Activated CD8-positive, alpha-beta memory T cell treated with anti-CD3 and anti-CD28 coated beads, Interleukin-2, amount 50 U/mL, for 24 hours (primary cell): ENCODE data around the gene DIDO1.

Experiments
- DNase-seq: peaks from one replicate; pipeline ENCODE4 v3.0.0-alpha.2; 2020; ENCODE audit errors: extremely low read depth

Gene DIDO1

DNA sequence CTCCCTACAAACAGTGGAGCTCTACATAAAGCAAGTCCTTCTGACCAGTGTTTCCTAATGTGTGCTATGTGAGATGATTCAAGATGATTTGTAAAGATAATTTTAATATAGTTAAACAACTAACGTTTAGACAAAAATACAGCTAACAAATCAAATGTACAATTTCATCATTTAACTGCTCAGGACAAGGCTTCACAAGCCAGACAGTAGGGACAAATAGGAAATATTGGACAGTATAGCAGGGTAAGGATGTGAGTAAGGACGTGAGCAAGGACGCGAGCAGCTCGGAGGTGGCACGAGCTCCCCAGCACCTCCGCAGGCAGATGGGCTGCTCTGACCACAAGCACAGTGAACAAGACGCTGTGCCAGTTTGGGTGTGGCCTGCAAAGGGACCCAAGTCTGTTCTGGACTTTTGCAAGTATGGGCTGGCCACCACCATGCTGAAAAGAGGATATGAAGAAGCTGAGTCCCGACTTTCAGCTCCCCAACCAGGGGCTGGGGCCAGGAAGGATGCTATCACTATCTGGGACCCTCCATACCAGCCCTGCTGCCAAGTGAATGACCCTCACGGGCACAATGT is 14.5 kb downstream of the DIDO1 start:
- no peak for DNase-seq

DNA sequence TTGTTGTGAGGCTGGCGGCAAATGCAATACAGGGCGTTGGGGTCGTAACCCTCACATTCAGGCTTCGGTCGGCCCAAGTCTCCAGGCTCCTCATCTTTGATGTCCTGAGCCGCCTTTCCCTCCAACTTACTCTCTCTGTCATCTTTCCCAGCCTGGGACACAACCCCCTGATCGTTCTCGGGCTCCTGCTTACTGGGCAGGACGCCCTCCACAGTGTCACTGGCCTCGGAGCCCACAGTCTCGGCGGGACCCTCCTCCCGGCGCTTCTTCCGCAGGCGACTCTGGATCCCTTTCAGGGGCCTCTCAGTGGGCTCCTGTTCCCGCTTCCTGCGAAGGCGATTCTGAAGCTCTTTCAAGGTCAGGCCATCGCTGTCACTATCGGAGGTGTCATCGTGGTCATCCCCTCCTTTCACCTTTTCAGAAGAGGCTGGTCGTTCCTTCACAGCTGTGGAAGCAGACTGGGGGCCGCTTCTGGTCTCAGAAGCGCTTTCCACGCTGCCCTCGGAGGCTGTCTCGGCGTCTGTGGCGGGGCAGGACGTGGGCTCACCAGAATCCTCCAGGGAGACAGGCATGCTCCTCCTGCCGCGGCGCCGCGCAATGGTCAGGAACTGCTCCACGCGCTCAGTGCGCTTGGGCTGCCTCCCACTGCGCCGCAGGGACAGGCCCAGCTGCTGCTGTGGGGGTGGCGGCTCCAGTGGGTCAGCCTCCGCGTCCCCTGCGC is 15.4 kb downstream of the DIDO1 start:
- DNase-seq = no peak

DNA sequence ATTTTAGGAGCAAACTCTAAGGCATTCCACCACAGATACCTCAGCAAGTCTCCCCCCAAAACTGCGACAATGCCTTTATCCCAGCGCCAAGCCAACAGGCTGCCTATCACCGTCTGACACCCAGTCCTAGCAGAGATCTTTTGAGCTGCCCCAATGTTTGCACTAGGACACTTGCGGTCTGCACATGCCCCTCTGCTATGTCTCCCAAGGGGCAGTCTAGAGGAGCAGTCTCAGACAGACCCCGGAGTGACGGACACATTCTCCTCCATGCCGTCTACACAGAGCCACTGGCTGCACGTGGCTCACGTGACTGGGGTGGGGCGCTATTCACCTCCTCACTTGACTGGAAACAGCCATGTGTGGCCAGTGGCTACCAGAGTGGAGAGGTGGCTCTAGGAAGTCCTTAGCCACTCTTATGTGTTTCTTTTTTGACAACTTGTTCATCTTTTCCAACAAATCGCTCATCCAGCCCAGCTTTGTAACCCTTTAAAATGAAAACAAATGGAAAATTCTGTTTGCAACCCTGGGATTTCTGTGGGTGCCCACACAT is 16.0 kb downstream of the DIDO1 start:
- DNase-seq = no peak

DNA sequence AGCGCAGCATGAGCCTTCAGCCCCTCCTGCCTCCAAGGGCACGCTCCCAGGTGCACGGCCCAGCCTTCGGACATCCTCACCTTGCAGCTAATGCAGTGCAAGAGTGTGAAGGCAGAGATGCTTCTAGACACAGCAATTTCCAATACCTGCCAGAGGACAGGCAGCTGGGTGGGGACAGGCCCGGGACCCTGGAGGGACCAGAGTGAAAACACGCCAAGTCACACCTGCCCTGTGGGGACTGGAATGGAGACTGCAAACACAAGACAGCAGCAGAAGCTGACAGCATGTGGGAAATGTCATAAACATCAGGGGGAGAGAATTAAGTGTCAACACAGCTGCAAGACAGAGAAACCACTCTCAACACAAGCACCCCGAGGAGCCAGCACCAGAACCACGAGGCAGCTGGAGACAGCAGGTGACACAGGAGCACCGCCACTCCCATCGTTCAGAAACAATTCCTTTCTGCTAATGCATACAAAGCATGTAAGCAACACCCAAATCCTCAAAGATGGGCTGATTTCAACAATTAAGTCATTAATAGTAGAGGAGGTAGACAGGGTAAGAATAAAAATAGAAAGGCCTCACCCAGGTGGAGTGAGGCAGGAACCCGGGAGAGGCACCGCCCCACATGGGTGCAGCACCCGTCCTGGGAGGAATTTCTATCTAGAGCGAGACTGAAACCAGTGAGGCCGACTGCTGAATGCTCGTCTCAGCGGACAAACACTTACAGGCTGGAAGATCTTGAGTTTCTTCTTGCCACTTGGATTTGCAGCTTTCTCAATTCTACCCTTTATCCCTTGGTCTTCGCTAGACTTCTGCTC is 17.1 kb downstream of the DIDO1 start:
- DNase-seq = no peak

DNA sequence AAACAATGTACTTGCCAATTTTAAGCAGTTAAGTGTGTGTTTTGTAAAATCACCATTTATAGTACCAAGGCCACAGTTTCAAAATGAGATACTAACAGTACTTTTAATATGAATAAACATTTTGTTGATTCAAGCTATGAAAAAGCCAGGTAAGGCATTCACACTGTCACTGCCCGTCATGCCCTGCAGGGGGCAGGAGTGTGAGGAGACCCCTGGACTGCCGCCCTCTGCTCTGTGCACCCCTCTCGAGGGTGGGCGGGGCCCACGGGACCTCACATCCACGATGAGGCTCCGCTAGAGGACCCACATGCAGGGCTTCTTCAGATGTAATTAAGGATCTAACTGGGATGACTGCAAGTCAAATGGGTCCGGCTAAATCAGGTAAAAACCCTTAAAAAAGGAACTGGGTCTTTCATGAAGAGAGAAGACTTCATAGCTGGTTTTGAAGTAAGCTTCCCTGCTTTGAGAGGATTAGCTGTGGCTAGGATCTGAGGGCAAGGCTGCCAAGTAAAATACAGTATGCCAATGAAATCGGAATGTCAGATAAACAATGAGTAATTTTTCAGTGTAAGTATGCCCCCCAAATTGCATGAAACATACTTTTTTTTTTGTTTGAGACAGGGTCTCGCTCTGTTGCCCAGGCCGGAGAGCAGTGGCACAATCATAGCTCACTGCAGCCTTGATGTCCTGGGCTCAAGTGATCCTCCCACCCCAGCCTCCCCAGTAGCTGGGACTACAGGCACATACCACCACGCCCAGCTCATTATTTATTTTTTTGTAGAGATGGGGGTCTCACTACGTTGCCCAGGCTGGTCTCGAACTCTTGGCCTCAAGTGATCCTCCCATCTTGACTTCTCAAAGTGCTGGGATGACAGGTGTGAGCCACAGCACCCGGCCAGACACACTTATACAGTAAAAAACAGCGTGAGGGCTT is 18.7 kb downstream of the DIDO1 start:
- DNase-seq = no peak

DNA sequence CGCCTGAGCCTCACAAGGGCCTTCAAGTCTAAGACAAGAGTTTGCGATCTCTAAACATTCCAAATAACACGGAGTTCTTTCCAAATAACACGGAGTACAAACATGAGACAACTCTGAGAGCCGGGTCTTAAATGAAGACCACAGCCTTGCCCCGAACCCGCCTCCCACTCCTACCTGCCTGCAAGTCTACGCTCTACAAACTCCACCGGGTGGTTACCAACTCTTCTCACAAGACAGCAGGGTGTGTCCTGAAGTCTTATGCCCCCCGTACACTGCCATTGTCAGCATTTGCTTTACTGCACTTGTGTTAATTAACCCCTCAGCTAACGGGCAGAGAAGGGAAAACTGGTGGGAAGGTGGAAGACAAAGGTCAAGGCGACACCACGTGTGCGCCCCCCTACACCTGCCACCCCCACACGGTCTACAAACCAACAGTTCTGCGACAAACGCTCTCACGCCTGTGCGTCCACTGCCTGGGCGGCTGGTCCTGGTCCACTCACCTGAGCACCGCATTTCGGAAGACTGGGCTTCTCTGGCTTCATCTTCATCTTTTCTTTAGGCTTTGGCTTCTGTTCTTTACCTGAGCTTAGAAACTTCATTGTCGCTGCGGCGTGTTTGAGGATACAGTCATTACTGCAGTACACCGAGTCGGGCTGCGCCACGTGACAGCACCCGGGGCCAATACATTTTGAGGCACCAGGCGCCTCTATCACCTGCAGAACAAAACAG is 19.5 kb downstream of the DIDO1 start:
- DNase-seq = no peak

DNA sequence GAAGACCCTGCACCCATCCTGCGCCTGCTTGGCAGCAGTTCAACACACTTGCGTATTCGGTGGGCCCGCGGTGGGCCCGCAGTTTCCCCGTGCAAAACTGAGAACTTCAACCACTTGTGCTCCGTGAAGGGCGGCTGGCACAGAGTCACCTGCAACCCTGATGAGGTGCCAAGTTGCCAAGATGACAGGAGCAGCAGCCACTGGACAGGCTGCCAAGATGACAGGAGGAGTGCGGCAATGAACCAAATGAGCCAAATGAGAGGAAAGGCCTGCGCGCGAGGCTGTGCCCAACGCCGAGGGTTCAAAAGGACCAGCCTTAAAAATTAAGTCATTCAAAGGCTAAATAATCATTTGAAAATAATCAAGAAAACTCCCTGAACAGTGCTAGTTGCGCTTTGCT is 20.1 kb downstream of the DIDO1 start:
- DNase-seq = no peak

DNA sequence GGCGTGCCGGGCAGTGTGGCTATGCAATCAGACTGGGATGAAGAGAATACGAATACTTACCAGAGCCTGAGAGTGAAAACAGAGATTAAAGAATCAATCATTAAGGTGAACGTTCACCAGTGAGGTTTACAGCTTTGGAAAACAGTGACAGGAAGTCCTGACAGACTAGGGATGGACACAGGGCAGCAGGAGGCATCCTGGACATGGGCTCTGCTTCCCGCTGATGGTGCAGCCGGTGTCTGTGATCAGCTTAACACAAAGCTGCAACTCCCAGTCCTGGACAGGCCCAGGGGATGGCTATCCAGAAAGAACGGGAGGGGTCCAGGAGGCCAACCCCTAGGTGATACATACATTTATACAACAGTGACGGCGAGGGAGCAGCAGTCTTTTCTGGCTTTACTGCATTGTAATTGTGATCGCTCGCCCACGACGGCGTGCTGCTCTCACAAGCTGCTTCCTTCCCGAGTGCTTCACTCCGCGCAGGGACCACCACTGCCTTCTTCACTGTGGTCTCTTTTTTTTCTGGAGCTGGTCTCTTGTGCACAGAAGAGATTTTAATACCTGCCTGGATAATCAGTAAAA is 20.7 kb downstream of the DIDO1 start:
- no peak for DNase-seq

DNA sequence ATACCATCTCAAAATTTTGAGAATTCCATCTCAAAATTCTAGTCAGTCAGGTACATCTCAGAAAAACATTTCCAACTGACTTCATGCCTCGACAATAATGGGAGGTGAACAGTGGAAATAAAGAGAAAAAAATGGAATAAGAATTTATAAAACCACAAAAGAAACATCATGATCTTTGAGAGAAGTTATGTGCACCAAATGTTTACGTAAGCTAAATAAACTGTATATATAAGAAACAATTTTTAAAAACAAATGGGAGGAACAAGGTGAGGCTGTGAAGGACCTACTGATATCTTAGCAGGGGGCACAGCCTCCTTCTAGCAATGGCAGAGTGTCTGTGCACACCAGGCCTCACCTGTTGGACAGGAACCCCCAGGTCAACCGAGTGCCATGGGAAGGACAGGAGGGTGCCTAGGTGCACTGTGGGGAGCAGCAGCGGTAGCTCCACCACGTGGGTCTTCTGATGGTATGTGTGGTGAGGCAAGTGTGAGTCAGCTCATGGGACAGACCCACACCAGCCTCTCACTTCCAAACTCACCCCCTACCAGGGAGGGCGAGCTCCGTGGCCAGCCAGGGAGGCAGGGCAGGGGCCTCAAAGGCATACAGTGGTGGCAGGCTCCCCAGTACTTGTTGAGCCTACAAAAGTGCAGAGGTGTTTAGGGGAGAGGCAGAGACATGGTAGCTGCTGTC is 23.2 kb downstream of the DIDO1 start:
- no peak for DNase-seq

DNA sequence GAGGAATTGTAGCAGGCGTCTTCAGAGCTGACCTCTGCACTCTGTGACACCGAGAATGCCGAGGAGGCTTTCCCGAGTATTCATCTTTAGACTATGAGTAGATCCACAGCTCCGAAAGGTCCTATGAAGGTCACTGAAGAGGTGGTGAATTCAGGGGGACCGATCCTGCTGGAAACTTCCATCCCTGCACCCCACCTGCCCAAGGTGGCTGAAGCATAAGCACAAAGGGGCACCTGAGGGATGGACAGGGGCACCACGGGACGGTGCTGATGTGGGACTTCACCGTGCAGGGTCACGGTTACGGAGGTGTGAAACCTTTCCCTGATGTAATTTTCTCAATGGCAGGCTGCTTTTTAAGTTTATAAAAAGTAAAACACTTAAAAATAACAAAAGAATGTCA is 24.4 kb downstream of the DIDO1 start:
- DNase-seq = no peak

DNA sequence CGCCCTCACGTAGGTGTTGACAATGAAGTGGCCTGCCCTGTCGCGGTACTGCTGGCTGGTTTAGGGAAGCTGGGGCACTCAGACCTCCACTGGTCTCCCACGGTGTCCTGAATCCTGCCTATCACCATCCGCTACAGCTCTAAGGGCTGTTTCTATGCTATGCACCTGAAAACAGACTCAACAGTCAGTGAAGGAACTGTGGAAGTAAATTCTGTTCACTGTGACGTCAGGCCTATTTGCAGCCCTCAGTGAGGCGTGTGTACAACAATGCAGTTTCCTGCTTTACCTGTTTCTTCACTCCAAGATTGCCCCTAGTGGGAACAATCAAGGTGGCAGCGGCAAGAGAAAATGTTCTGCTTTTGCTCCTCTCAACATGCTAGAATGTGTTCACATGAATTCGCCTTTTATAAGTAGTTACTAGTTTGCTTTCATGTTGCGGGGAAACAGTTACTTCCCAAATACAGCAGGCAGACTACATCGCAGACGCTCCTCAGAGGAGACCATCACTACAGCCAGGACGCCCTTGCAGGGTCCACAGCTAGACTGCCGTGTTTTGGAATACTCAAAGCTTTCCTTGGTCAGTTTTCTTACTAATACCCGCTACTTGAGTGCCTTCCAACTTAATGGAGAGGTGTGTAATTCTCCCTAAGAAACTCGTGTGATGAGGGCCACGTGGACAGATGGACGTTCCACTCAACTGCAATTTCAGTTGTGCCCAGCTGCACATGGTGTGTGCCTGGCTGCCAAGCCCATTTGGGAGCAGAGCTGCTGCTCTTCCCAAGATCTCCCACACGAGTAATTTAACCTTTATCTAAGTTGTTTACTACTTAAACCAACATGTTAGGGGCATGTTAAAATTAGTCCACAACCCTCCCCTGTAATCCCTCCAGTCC is 25.4 kb downstream of the DIDO1 start:
- no peak for DNase-seq

DNA sequence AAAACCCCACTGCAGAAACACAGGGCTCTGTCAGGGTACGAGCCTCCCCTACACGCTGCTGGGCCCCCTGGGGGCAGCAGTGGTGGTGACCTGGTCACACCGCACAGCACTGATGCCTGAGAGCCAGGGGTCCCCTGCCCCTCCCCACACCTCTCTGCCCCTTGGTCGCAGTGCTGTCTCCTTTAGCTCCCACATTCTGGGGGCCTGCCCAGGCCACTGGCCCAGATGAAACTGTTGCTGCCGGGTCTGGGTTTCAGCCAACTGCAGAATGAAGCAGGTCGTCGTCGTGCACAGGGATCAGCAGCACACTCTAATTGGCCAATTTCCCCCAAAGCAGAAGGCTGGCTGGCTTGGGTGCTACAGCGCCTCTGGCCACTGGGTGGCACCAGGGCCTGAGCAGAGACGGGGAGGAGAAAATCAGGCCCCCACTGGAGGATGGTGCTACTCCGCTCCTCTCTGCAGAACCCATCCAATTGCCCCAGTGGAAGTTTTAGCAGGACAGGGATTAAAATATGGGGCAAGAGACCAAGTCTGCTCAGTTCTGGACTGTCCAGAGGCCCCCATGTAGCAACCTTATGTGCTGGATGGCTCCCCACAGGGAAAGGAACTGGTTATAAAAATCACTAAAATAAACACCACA is 26.1 kb downstream of the DIDO1 start:
- peak; percentile 44 for DNase-seq

DNA sequence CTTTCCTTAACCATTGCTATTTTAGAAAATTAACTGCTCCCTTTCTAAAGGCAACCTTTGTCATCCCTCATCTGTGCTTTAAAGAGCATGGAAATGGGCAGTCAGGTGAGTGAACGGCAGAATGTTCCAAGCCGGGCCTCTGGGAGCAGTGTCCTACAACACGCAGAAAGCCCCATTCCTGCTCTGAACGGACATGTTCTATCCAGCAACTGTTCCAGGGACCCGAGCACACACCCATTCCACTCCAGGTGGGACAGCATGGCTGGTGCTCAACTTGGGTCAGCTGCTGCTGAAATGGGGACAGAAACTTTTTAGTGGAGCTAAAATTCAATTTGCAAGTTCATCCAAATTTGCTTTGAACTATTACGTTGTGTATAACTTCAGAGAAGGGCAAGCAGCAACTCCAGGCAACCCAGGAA is 26.7 kb downstream of the DIDO1 start:
- DNase-seq = no peak

DNA sequence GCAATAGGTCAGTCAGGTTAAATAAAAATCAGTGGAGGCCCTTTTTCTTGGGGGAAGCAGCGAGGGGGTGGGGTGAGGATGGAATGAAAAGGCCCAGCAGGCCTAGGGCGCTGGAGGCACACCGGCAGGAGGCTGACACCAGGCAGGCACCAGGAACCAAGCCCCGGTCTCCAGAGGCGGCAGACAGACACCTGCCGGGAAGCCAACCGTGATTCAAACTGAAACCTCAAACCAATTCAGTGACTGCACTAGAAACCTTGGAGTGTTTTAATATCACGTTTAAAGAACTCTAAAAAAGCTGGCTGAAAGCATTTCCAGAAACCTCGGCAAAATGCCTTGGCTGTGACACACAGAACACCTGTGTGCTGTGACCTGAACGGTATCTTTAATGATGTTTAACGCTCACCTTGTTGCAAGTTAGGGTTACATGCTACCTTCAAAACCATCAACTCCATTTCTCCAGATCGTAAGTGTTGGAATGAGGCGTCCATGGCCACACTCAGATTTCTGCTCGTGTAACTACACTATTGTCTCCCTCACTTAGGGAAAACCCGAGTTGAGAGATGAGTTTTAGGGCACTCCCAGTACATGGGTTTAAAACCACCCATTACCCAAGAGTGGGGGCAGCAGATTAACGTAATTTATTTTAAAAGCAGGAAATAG is 27.2 kb downstream of the DIDO1 start:
- DNase-seq = no peak

DNA sequence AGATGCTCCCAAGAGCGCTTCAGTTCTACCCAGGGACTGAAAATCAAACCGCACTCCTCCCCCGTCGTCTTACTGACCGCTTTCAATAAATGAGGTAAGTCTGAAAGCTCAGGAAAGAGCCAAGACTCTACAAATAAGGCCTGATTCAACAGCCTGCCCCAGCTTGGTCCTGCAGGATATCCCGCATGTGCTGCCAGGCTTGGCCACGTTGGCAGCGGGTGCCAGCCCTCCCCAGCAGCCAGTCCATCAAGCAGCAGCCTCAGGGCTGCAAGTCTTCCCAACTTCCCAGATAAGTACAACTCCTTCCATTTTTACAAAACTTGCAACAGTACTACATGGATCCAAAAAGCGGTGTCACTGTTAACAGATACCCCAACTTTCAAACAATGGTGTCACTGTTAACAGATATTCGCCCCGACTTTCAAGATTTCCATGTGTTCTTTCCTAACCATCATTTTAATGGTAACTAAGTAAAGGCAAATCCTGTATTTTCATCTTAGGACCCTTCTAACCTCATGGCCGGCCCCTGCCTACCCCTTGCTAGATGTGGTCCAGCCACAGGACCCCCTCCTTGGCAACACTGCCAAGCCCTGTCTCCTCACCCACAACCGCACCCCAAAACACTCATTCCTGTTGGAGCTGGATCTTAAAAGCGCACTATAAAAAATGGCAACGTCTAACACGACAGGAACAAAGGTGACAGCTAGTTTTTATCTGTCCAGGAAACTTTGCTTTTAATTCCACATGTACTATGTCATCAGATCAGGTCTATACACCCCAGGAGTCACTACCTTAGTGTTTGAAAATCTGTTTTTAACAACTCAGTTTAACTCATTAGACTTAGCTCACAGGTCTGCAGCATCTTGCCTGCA is 28.0 kb downstream of the DIDO1 start:
- no peak for DNase-seq

DNA sequence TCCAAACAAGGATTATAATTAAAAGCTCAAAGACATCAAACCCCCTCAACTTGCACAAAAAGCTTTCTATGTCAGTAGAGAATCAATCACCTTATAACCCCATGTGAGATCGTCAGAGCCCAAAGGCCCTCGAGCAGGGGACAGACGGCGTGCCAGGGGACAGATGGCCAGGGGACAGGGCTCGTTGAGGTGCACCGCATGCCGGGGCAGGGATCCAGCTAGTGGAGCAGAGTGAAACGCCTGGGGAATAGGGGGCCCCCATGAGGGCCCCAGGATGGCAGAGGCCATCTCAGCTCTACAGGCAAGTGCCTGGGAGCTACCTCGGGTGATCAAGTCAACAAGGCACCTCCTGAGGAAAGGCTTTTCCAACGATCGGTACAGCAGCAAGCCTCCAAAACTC is 28.6 kb downstream of the DIDO1 start:
- DNase-seq = no peak

DNA sequence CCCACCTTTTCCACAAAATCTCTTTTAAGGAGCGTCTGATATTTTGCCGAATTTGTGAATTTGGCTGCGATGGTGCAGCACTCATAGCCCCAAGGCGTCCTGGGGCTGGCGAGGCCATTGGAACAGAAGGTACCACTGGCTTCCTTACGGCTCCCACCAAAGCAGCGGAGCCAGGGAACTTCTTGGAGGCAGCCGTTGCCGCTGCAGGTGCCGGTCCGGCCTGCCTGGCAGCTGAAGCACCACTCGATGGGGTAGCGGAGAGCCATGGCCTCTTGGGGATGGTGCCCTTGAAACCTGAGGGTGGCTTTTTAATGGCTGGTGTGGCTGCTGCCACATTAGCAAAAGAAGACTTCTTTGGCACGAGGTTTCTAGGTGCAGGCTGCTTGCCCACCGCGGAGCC is 29.8 kb downstream of the DIDO1 start:
- DNase-seq = no peak
